ENCODE results near the gene NFYB. TPM values are rescaled to one million over a fixed set of nuclear protein-coding genes. Genes with fewer than 3 reads are reported as not detected.

Gene NFYB
- total RNA-seq, 4 donors from 2014 or later, result 41.6 to 61.4 (median 46.3) TPM

DNA sequence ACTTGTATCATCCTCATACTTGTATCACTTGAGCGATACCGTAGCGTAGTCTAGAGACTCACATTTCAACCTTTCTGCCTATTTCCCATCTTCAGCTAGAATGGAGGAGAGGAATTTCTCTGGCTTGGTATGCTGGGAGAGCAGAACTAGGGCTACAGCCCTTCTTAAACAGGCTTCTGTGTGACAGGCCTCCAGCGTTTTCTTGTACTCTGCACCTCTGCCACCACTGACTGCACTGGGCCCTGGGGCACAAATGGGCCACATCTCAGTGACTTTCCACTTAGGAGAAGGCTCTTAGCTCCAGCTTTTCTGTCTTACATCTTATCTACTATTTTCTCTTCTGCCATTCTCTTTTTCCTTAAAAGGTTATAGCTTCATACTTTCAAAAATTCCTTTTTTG lies 46.9 kb downstream of the NFYB start:
- no peak overlapping the region for H3K27ac ChIP-seq
- TF ChIP-seq, protein P1, sequence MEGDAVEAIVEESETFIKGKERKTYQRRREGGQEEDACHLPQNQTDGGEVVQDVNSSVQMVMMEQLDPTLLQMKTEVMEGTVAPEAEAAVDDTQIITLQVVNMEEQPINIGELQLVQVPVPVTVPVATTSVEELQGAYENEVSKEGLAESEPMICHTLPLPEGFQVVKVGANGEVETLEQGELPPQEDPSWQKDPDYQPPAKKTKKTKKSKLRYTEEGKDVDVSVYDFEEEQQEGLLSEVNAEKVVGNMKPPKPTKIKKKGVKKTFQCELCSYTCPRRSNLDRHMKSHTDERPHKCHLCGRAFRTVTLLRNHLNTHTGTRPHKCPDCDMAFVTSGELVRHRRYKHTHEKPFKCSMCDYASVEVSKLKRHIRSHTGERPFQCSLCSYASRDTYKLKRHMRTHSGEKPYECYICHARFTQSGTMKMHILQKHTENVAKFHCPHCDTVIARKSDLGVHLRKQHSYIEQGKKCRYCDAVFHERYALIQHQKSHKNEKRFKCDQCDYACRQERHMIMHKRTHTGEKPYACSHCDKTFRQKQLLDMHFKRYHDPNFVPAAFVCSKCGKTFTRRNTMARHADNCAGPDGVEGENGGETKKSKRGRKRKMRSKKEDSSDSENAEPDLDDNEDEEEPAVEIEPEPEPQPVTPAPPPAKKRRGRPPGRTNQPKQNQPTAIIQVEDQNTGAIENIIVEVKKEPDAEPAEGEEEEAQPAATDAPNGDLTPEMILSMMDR (IDR thresholded peaks at IDR 0.05), result no peak
- TF ChIP-seq EP300 (IDR thresholded peaks at IDR 0.05) (no peak), POLR2A (IDR thresholded peaks at IDR 0.05) (no peak)
- no peaks in the 10 kb centered on the region for H3K4me1 ChIP-seq
- H3K9me3 ChIP-seq, result no peaks in the 10 kb centered on the region
- H3K36me3 ChIP-seq, result peaks cover 0 to 90% (median 7%) of the 10 kb centered on the region in 3 donors
- H3K4me3 ChIP-seq, result no peak overlapping the region
- DNase-seq (ENCODE audit: low spot score in 2 of 2), result no peak
- H3K27me3 ChIP-seq, result no peaks in the 10 kb centered on the region
- WGBS, 2 donors, result 79 to 86% methylated on average over 4 of the region's 4 CpGs

DNA sequence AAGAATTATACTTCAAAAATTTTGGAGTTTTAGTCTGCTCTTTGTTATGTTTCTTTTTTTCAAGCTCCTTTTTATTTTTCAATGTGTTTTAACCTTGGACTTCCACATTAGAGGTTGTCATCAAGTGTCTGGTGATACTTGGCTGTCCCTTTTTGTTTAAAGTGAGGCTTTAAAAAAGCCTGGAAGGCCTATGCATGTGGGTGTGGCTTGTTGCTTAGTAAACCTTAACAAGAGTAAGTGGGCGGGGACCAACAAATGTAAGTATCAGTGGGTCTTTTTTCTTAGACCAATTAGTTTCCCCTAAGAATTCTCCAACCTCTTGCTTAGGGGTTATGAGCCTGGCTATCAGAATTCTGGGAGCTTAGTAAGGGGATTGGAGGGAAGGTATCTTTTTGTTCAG lies 47.3 kb downstream of the NFYB start:
- 90 to 100% methylated on average over 1 of the region's 1 CpG for WGBS, 2 donors
- Histone ChIP-seq H3K4me1 (no peaks in the 10 kb centered on the region), H3K36me3 (peaks cover 0 to 91% (median 7%) of the 10 kb centered on the region in 3 donors), H3K27ac (no peak overlapping the region), H3K4me3 (no peak overlapping the region), H3K27me3 (no peaks in the 10 kb centered on the region), H3K9me3 (no peaks in the 10 kb centered on the region)
- no peak for DNase-seq (ENCODE audit: low spot score in 2 of 2)
- TF ChIP-seq EP300 (IDR thresholded peaks at IDR 0.05) (no peak), POLR2A (IDR thresholded peaks at IDR 0.05) (no peak)
- TF ChIP-seq, protein P1 (IDR thresholded peaks at IDR 0.05), result no peak

DNA sequence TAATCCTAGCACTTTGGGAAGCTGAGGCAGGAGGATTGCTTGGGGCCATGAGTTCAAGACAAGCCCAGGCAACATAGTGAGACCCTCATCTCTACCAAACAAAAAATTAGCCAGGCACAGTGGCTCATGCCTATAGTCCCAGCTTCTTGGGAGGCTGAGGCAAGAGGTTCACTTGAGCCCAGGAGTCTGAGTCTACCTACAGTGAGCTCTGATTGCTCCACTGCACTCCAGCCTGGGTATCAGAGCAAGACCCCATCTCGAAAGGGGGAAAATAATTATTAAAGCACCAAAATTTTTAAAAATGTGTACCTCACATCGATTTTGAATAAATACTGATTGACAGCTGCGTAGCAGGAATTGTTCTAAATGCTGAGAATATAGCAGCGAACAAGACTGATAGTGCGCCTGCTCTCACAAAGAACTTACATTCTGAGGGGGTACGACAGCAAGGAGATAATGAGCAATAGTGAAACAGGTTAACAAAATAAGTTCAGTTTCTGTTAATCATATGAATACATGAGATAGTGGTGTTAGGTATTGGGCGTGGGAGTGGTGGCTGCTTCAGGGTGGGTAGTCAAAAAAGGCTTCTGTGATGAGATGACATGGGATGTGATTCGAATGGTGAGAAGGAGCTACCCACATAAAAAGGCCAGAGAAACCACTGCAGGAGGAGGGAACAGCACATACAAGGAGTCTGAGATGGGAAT lies 54.1 kb downstream of the NFYB start:
- Histone ChIP-seq H3K27ac (no peak overlapping the region), H3K36me3 (peaks cover 7 to 71% (median 9%) of the 10 kb centered on the region in 3 donors), H3K9me3 (no peaks in the 10 kb centered on the region), H3K4me1 (peaks cover 0 to 18% (median 0%) of the 10 kb centered on the region in 4 donors), H3K27me3 (no peaks in the 10 kb centered on the region), H3K4me3 (no peak overlapping the region)
- WGBS, 2 donors, result 92 to 93% methylated on average over 8 of the region's 8 CpGs
- no peak for DNase-seq (ENCODE audit: low spot score in 2 of 2)
- TF ChIP-seq, protein P1 (IDR thresholded peaks at IDR 0.05), result no peak
- TF ChIP-seq EP300 (IDR thresholded peaks at IDR 0.05) (no peak), POLR2A (IDR thresholded peaks at IDR 0.05) (no peak)

DNA sequence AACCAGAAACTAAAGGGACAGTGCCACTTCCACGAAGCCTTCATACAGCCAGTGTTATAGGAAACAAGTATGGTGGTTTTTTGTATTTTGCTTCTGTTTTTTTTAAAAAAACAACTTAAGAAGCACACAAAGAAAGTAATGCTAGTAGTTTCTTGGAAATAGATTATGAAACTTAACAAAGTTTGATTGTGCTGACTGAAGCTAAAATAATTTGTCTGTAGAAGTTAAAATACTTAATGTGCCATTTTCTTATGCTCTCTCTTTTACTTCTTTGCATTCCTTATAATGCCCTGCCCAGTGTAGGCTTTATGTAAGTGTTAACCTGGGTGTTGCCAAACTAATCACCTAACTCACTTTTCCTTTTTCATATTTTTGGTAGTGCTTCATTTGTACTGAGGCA lies 57.2 kb downstream of the NFYB start:
- TF ChIP-seq, protein P1 (IDR thresholded peaks at IDR 0.05), result no peak
- TF ChIP-seq EP300 (IDR thresholded peaks at IDR 0.05) (no peak), POLR2A (IDR thresholded peaks at IDR 0.05) (no peak)
- peaks cover 0 to 30% (median 0%) of the 10 kb centered on the region in 4 donors for H3K4me1 ChIP-seq
- no peak overlapping the region for H3K27ac ChIP-seq
- H3K27me3 ChIP-seq, result no peaks in the 10 kb centered on the region
- no peak overlapping the region for H3K4me3 ChIP-seq
- no peaks in the 10 kb centered on the region for H3K9me3 ChIP-seq
- H3K36me3 ChIP-seq, result peaks cover 7 to 43% (median 14%) of the 10 kb centered on the region in 3 donors
- 80 to 83% methylated on average over 1 of the region's 1 CpG for WGBS, 2 donors
- no peak for DNase-seq (ENCODE audit: low spot score in 2 of 2)

DNA sequence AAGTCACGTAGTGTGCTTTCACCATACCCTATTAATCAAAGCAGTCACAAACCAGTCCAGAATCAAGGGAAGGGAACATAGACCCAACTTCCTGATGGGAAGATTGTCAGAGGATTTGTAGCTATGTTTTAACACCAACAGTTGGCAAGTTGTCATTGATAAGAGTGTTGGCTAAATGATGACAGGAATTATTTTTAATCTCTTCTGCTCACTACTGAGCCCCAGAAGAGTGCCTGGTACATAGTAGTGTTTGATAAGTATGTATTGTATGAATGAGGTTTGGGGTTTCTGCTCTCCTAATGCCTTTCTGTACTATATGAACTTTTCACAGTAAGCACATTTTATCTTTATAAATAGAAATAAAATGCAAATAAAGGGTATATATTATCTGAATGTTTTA lies 59.0 kb downstream of the NFYB start:
- 80 to 92% methylated on average over 1 of the region's 1 CpG for WGBS, 2 donors
- no peak for DNase-seq (ENCODE audit: low spot score in 2 of 2)
- TF ChIP-seq, protein P1 (IDR thresholded peaks at IDR 0.05), result no peak
- TF ChIP-seq POLR2A (IDR thresholded peaks at IDR 0.05), result no peak
- no peak for TF ChIP-seq EP300 (IDR thresholded peaks at IDR 0.05)
- H3K27ac ChIP-seq, result no peak overlapping the region
- no peak overlapping the region for H3K4me3 ChIP-seq
- H3K36me3 ChIP-seq, result peaks cover 7 to 33% (median 14%) of the 10 kb centered on the region in 3 donors
- H3K4me1 ChIP-seq, result peaks cover 0 to 34% (median 0%) of the 10 kb centered on the region in 4 donors
- H3K9me3 ChIP-seq, result no peaks in the 10 kb centered on the region
- H3K27me3 ChIP-seq, result no peaks in the 10 kb centered on the region

All from tibial nerve (tissue), 4 donors.